Islet of Langerhans (tissue), 1 donor: ENCODE data around the gene GPANK1.
"Not testable (repeated sequence)": the region's sequence is repeated elsewhere in the genome, so short reads cannot be mapped to it uniquely, and the experiment has no call there.

Experiments
- FAIRE-seq: peaks from one replicate; lab custom pipeline; 2011; peaks lifted over from hg19 to GRCh38; lab: Jason Lieb, UNC

The GPANK1 gene

DNA sequence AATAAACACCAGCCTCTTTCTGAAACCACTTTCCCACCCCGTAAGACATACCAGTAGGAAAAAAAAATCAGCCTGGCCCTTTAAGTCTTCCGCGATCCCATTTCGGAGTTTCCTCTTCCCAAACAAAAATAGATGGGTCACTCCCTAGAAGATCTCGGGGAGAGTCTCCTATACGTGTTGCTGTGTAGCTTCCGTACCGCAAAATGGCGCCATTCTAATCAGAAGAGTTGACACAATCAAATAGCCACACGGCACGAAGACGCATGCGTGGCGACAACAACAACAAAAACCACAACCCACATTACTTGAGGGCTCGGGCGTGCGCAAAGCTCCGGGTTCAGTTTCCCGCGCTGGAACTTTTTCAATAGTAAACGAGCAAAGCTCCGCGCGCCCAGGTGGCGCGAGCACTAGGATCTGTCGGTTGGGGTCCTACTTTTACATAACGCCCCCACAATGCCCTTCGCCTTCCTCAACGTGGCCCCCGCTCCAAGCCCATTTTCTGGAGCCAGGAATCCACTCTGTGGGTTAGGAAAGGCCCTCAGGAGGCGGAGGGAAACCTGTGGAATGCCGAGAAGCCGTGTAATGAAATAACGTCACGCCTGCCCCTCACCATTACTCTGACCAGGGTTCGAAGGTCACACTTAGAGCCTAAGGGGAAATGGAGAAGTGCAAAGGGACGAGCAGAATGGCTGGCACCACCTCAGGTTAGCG, at the start of gene GPANK1:
GPANK1 (minus strand) TSS at position 208 of the 711 bp plus-strand sequence. CDS start 519 bp downstream, outside the sequence.
- no peak for FAIRE-seq

GRCh38 chr6:31713991-31714684, 49.3 kb upstream of the GPANK1 start:
- no peak for FAIRE-seq

DNA sequence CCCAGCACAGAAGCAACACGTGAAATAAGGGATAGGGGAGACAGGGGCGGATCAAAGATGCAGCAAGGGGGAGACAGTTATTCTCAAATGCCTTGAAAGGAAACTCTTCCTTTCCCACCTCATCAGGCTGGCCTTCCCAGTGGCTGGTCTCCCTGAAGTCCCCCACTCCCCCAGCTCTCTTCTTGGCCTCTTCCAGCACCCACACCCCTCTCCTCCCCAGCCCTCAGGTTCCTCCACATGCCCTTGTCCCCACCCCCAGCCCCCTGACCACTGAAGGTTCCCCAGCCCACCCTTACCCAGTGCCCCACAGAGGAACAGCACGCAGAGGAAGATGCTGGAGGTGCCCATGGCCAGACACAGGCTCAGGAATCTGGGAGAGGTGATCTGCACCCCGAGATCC, 48.7 kb upstream of the GPANK1 start:
- FAIRE-seq, result no peak

- FAIRE-seq, result no peak
Observed at GRCh38 chr6:31712296-31712695, 47.5 kb upstream of the GPANK1 start.

GRCh38 chr6:31711233-31711632, 46.4 kb upstream of the GPANK1 start:
- no peak for FAIRE-seq

- no peak for FAIRE-seq
Observed at GRCh38 chr6:31710523-31711219, 45.9 kb upstream of the GPANK1 start.

DNA sequence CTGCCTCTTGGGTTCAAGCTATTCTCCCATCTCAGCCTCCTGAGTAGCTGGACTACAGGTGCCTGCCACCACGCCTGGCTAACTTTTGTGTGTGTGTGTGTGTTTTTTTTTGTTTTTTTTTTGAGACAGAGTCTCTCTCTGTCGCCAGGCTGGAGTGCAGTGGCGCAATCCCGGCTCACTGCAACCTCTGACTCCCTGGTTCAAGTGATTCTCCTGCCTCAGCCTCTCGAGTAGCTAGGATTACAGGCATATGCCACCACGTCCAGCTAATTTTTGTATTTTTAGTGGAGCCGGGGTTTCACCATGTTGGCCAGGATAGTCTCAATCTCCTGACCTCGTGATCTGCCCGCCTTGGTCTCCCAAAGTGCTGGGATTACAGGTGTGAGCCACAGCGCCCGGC, 44.4 kb upstream of the GPANK1 start:
- FAIRE-seq, result not testable (repeated sequence)

- FAIRE-seq, result no peak
Observed at GRCh38 chr6:31708224-31708623, 43.4 kb upstream of the GPANK1 start.

DNA sequence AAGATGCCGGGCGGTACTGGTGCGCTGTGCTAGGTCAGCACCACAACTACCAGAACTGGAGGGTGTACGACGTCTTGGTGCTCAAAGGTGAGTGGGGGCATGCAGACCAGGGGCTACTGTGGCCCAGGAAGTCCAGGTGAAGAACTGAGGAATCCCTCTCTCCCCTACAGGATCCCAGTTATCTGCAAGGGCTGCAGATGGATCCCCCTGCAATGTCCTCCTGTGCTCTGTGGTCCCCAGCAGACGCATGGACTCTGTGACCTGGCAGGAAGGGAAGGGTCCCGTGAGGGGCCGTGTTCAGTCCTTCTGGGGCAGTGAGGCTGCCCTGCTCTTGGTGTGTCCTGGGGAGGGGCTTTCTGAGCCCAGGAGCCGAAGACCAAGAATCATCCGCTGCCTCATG, 42.9 kb upstream of the GPANK1 start:
- no peak for FAIRE-seq

- FAIRE-seq, result no peak
Observed at GRCh38 chr6:31706599-31706998, 41.8 kb upstream of the GPANK1 start, which contains the start of gene LY6G6F. Gene LY6G6F, plus strand, starts transcription at chr6:31706866. Its CDS starts 41 bp downstream, at chr6:31706907.

- no peak for FAIRE-seq
Observed at GRCh38 chr6:31705931-31706330, 41.1 kb upstream of the GPANK1 start.

- FAIRE-seq, result peak; percentile 90
Observed at GRCh38 chr6:31702819-31703716, 38.3 kb upstream of the GPANK1 start, which contains the start of gene ABHD16A. Gene ABHD16A, minus strand, starts transcription at chr6:31703324. Its CDS starts 43 bp downstream, at chr6:31703281.

- no peak for FAIRE-seq
Observed at GRCh38 chr6:31702405-31702818, 37.6 kb upstream of the GPANK1 start.

DNA sequence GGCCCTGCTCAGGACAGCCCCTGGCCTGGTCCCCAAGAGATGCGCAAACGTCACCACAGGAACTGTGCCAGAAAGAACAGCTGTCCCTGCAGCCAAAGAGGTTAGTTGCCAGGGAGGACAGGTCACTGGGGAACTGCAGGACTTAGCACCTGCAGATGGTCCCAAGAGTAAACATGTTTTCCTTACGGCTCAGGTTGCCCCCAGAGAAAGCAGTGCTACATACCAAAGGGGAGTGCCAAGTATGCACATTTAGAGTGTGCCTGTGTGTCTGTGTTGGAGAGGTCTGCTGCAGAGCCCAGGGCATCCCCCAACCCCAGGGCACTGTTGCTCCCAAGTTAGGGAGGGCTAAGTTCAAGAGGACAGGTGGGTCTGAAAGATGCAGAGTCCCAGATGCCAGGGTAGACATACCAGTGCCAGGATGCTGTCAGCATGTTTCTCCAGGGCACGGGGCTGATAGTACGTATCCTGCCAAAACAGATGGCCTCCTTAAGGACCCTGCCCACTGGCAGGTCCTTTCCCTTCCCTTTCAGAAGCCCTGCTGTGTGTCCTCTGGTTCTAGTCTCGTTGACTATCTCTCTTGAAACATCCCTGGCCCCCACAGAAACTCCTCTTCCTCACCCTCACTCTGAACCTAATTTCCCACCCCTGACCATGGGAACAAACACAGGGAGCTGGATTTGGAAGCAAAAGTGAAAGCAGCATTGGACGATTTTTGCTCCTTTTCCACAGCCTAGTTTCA, 37.0 kb upstream of the GPANK1 start:
- no peak for FAIRE-seq

GRCh38 chr6:31700740-31701401, 36.1 kb upstream of the GPANK1 start:
- FAIRE-seq, result no peak

- FAIRE-seq, result no peak
Observed at GRCh38 chr6:31697555-31697954, 32.8 kb upstream of the GPANK1 start.

- FAIRE-seq, result no peak
Observed at GRCh38 chr6:31693535-31693934, 28.7 kb upstream of the GPANK1 start.

- no peak for FAIRE-seq
Observed at GRCh38 chr6:31692886-31693285, 28.1 kb upstream of the GPANK1 start.

DNA sequence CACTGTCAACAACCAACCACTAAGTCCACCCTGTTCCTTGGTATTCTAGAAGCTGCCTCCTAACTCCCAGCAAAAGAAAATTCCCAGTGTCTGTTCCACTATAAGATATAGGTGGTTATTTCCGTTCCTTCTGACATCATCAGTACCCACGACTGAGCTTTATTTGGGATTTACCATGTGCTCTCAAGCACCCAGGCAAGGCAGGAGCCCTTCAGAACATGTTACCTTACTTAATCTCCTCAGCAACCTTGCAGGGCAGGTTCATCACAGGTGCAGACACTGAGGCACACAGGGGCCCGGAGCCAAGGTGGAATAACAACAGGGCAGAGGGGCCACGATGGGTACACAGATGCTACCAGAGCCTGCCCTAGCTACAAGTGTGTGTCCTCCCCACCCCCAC, 27.6 kb upstream of the GPANK1 start:
- no peak for FAIRE-seq

DNA sequence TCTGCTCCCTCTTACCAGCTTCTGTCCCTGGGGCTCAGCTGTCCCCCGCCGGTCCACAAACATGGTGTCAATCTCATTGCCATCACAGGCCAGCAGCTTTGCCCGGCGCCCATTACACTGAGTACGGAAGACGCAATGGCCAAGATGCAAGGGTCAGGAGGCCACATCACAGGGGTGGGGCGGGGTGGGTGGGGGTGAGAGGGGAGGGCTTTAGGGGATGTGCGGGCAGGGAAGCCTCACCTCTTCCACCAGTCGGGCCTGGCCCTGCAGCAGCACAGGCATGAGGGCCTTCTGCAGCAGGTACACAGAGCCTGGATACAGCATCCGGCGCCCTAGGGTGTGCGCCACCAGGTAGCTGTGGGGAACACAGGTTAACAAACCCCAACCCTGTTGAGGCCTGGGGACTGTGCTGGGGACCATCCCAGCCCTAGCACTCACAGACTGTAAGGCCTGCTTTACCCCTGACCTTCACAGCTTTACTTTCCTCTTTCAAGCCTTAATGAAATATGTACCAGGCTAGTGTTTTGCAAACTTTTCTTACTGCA, 26.8 kb upstream of the GPANK1 start:
- FAIRE-seq, result no peak
